BE2C (cell line): ENCODE results near the gene SLC1A7.

Experiments
- DNase-seq: peaks from one replicate; pipeline ENCODE4 v3.0.0-alpha.2; 2020
- H3K27me3 ChIP-seq: fragments of 250-450 bp; sonication (Bioruptor Pico); 2 replicates; pipeline ENCODE4 v1.5.1; 2020; ENCODE audit warnings: mild to moderate bottlenecking
- H3K36me3 ChIP-seq: fragments of 250-450 bp; sonication (Bioruptor Pico); 2 replicates; pipeline ENCODE4 v1.5.1; 2020; ENCODE audit warnings: mild to moderate bottlenecking
- H3K4me1 ChIP-seq: fragments of 250-450 bp; sonication (Bioruptor Pico); 2 replicates; pipeline ENCODE4 v1.5.1; 2020
- H3K4me3 ChIP-seq: 2 replicates; pipeline ENCODE4 v1.5.1; 2011; ENCODE audit warnings: low read depth, low read length
- H3K9me3 ChIP-seq: fragments of 250-450 bp; sonication (Bioruptor Pico); 2 replicates; pipeline ENCODE4 v1.5.1; 2020
- CTCF ChIP-seq: IDR thresholded peaks from 2 replicates; pipeline ENCODE4 v1.5.1; 2012; ENCODE audit warnings: mild to moderate bottlenecking, low read depth, low read length

SLC1A7 gene

GRCh38 chr1:53117836-53118235, 24.6 kb downstream of the SLC1A7 start:
- Histone ChIP-seq H3K27me3 (no peaks in the 10 kb centered on the region), H3K4me3 (no peak overlapping the region), H3K4me1 (peaks cover 5% of the 10 kb centered on the region), H3K9me3 (no peaks in the 10 kb centered on the region), H3K36me3 (no peaks in the 10 kb centered on the region)
- TF ChIP-seq CTCF = no peak
- DNase-seq = no peak

GRCh38 chr1:53116933-53117600, 25.4 kb downstream of the SLC1A7 start:
- H3K36me3 ChIP-seq = no peaks in the 10 kb centered on the region
- H3K27me3 ChIP-seq = no peaks in the 10 kb centered on the region
- TF ChIP-seq CTCF = no peak
- no peak for DNase-seq
- peaks cover 4% of the 10 kb centered on the region for H3K4me1 ChIP-seq
- H3K4me3 ChIP-seq = no peak overlapping the region
- H3K9me3 ChIP-seq = no peaks in the 10 kb centered on the region

GRCh38 chr1:53116307-53116810, 26.1 kb downstream of the SLC1A7 start:
- TF ChIP-seq CTCF = no peak
- H3K36me3 ChIP-seq = no peaks in the 10 kb centered on the region
- DNase-seq = no peak

GRCh38 chr1:53115403-53116306, 26.8 kb downstream of the SLC1A7 start:
- H3K4me3 ChIP-seq = no peak overlapping the region
- no peaks in the 10 kb centered on the region for H3K27me3 ChIP-seq
- no peaks in the 10 kb centered on the region for H3K36me3 ChIP-seq
- peak; percentile 84 for DNase-seq
- H3K9me3 ChIP-seq = no peaks in the 10 kb centered on the region
- TF ChIP-seq CTCF = no peak
- peaks cover 3% of the 10 kb centered on the region; the same call in 1 of the 2 replicates for H3K4me1 ChIP-seq

More at GRCh38 chr1:53116307-53116810, 26.1 kb downstream of the SLC1A7 start:
- Histone ChIP-seq H3K4me3 (no peak overlapping the region), H3K9me3 (no peaks in the 10 kb centered on the region), H3K4me1 (peaks cover 3% of the 10 kb centered on the region; the same call in 1 of the 2 replicates), H3K27me3 (no peaks in the 10 kb centered on the region)

- DNase-seq = no peak
- Histone ChIP-seq H3K36me3 (no peaks in the 10 kb centered on the region), H3K27me3 (no peaks in the 10 kb centered on the region), H3K4me1 (peaks cover 3% of the 10 kb centered on the region; the same call in 1 of the 2 replicates), H3K9me3 (no peaks in the 10 kb centered on the region), H3K4me3 (no peak overlapping the region)
- TF ChIP-seq CTCF = no peak
Observed at GRCh38 chr1:53114581-53115400, 27.6 kb downstream of the SLC1A7 start.
